A549 treated with dexamethasone at 1 μM for 4 hours (cell line): ENCODE results near the gene TSNAX. TPM values are rescaled to one million over a fixed set of nuclear protein-coding genes. Genes with fewer than 3 reads are reported as not detected.

Source experiments
- total RNA-seq: library from RNA; stranded (reverse); fragments of 200-300 nt; extraction: Qiagen RNA extraction; gene quantifications from 5 replicates; pipeline ENCODE4 v1.2.3, GENCODE V29; 2022

TSNAX gene
- 32.4 to 46.1 TPM (median 41.7 TPM) in 5 replicates for total RNA-seq

DNA sequence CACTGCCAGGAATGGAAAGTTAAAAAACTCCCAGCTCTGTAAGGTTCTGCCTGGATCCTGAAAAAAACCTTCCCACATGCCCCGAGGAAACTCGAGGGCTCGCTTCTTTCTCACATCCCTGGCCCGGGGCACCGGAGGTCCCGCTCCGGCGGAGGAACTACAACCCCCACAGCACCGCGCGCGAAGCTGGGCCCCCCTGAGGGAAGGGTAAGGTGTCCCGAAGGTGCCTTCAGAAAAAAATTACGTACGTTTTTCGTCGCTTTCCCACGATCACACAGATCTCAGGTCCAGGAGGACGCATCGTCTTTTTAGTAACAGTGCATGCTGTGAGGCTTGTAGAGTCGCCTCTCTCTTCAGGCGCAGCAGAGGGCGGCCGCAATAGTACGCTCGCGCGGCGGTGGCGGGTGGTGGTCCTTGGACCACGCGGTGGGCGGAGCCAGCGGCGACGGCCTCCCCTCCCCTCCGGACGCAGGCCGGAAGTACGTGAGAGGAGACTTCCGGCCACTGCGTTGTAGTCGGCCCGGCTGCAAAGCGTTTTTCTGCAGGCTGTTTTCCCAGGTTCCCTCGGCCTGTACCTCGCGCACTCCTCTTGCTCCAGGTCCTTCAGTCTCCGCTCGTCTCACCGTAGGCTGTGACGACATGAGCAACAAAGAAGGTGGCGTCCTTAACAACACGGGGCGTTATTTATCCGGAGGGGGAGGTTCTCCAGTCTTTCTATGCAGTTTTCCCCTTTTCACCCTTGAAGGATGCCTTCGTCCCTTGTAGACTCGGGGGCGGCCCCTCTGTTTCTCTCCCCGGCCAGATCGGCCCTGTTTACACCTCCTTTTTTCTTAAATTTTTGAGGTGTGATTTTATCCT is at the start of gene TSNAX:
Gene TSNAX, plus strand, starts transcription at position 498 of the 858 bp plus-strand sequence. Its CDS starts 142 bp downstream, at position 640.

Other genes with a start within 250 kb of the TSNAX start
- gene EXOC8, start 190.8 kb upstream of the TSNAX start, total RNA-seq: 9.2 to 11.8 TPM (median 9.8 TPM) in 5 replicates
- gene SPRTN, start 190.4 kb upstream of the TSNAX start, total RNA-seq: 13.0 to 15.6 TPM (median 14.4 TPM) in 5 replicates
- gene EGLN1, start 106.4 kb upstream of the TSNAX start, total RNA-seq: 65.4 to 81.6 TPM (median 68.9 TPM) in 5 replicates
- gene DISC1, start 98.1 kb downstream of the TSNAX start, total RNA-seq: 0.14 to 0.34 TPM (median 0.22 TPM) in 5 replicates